ENCODE results near the gene SDK1. TPM values are rescaled to one million over a fixed set of nuclear protein-coding genes. Genes with fewer than 3 reads are reported as not detected.

The SDK1 gene
- total and polyA plus RNA-seq, 4 donors, result 0.12 to 0.47 (median 0.36) TPM

DNA sequence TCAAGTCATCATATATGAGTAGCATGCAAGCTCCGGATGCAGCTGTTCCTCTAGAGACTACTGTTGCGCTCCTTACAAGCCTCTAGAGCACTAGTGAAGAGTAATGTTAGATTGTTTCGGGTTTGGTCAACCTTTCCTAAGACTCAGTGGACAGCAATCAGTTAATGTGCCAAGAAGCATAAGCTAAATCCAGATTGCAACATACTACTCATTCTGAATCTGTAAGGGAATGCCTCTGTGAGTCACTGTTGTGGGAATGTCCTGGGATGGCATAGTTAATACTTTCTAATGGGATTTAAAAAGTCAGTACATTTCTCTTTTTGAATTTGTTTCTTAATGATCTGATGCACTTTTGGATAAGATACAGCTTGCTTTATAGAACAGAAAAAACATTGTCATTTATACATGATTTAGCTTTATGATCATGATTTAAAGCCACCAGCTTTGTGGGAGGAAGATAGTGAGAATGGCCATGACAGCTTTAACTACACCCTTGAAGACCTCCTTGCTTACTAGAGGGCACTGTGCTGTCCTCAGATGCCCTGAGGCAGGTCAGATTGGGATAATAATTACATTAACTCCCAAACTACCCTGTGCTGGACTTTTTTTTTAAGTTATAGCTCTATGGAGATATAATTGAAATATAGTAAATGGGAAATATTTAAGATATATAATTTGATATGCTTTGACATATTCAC is 138.4 kb downstream of the SDK1 start:
- 90% methylated on average over 3 of the region's 3 CpGs for WGBS
- H3K36me3 ChIP-seq (ENCODE audit: control insufficient read depth in 4 of 4, insufficient read depth in 3 of 4, low read depth in 1 of 4, low read length in 3 of 4), result no peaks in the 10 kb centered on the region
- no peaks in the 10 kb centered on the region for H3K4me1 ChIP-seq (ENCODE audit: control insufficient read depth in 4 of 4, insufficient read depth in 4 of 4, low read length in 3 of 4)
- TF ChIP-seq, protein P1, sequence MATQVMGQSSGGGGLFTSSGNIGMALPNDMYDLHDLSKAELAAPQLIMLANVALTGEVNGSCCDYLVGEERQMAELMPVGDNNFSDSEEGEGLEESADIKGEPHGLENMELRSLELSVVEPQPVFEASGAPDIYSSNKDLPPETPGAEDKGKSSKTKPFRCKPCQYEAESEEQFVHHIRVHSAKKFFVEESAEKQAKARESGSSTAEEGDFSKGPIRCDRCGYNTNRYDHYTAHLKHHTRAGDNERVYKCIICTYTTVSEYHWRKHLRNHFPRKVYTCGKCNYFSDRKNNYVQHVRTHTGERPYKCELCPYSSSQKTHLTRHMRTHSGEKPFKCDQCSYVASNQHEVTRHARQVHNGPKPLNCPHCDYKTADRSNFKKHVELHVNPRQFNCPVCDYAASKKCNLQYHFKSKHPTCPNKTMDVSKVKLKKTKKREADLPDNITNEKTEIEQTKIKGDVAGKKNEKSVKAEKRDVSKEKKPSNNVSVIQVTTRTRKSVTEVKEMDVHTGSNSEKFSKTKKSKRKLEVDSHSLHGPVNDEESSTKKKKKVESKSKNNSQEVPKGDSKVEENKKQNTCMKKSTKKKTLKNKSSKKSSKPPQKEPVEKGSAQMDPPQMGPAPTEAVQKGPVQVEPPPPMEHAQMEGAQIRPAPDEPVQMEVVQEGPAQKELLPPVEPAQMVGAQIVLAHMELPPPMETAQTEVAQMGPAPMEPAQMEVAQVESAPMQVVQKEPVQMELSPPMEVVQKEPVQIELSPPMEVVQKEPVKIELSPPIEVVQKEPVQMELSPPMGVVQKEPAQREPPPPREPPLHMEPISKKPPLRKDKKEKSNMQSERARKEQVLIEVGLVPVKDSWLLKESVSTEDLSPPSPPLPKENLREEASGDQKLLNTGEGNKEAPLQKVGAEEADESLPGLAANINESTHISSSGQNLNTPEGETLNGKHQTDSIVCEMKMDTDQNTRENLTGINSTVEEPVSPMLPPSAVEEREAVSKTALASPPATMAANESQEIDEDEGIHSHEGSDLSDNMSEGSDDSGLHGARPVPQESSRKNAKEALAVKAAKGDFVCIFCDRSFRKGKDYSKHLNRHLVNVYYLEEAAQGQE (IDR thresholded peaks at IDR 0.05), result no peak
- no peak for TF ChIP-seq HNF4G (IDR thresholded peaks at IDR 0.05)
- TF ChIP-seq, protein P2, sequence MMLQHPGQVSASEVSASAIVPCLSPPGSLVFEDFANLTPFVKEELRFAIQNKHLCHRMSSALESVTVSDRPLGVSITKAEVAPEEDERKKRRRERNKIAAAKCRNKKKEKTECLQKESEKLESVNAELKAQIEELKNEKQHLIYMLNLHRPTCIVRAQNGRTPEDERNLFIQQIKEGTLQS (IDR thresholded peaks at IDR 0.05), result no peak
- TF ChIP-seq, protein P3, sequence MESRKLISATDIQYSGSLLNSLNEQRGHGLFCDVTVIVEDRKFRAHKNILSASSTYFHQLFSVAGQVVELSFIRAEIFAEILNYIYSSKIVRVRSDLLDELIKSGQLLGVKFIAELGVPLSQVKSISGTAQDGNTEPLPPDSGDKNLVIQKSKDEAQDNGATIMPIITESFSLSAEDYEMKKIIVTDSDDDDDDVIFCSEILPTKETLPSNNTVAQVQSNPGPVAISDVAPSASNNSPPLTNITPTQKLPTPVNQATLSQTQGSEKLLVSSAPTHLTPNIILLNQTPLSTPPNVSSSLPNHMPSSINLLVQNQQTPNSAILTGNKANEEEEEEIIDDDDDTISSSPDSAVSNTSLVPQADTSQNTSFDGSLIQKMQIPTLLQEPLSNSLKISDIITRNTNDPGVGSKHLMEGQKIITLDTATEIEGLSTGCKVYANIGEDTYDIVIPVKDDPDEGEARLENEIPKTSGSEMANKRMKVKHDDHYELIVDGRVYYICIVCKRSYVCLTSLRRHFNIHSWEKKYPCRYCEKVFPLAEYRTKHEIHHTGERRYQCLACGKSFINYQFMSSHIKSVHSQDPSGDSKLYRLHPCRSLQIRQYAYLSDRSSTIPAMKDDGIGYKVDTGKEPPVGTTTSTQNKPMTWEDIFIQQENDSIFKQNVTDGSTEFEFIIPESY (IDR thresholded peaks at IDR 0.05), result no peak
- no peak for TF ChIP-seq NR2F2 (IDR thresholded peaks at IDR 0.05)
- no peak for TF ChIP-seq EGR1 (IDR thresholded peaks at IDR 0.05; ENCODE audit: low read depth in 2 of 2)
- TF ChIP-seq RXRA (IDR thresholded peaks at IDR 0.05), result no peak
- TF ChIP-seq SP1 (IDR thresholded peaks at IDR 0.05), result no peak
- no peak for TF ChIP-seq RAD21 (IDR thresholded peaks at IDR 0.05)
- H3K27me3 ChIP-seq (ENCODE audit: control insufficient read depth in 4 of 4, insufficient read depth in 4 of 4, low read length in 3 of 4), result peaks cover 0 to 5% (median 0%) of the 10 kb centered on the region in 4 donors
- H3K9me3 ChIP-seq (ENCODE audit: control insufficient read depth in 4 of 4, low read length in 3 of 4), result no peaks in the 10 kb centered on the region
- H3K4me3 ChIP-seq (ENCODE audit: low read depth in 1 of 3, low read length in 3 of 3), result no peak overlapping the region
- H3K27ac ChIP-seq (ENCODE audit: low read depth in 1 of 2, low read length in 2 of 2), result no peak overlapping the region
- DNase-seq (ENCODE audit: low spot score), result no peak
- no peak overlapping the region for H3K9ac ChIP-seq (ENCODE audit: low read depth in 1 of 2, low read length in 2 of 2)

DNA sequence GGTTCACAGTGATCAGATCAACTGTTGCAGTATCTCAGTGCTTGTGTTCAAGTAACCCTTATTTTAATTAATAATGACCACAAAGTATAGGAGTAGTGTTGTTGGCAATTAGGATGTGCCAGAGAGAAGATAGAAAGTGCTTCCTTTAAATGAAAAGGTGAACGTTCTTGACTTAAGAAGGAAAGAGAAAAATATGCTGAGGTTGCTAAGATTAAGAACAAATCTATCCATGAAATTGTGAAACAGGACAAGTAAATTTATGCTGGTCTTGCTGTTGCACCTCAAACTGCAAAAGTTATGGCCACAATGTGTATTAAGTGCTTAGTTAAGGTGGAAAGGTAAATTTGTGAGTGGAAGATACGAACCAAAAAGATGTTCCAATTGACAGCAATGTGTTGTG is 139.5 kb downstream of the SDK1 start:
- Histone ChIP-seq H3K4me1 (ENCODE audit: control insufficient read depth in 4 of 4, insufficient read depth in 4 of 4, low read length in 3 of 4) (no peaks in the 10 kb centered on the region), H3K4me3 (ENCODE audit: low read depth in 1 of 3, low read length in 3 of 3) (no peak overlapping the region), H3K27ac (ENCODE audit: low read depth in 1 of 2, low read length in 2 of 2) (no peak overlapping the region), H3K27me3 (ENCODE audit: control insufficient read depth in 4 of 4, insufficient read depth in 4 of 4, low read length in 3 of 4) (peaks cover 0 to 5% (median 0%) of the 10 kb centered on the region in 4 donors), H3K9me3 (ENCODE audit: control insufficient read depth in 4 of 4, low read length in 3 of 4) (no peaks in the 10 kb centered on the region), H3K9ac (ENCODE audit: low read depth in 1 of 2, low read length in 2 of 2) (no peak overlapping the region), H3K36me3 (ENCODE audit: control insufficient read depth in 4 of 4, insufficient read depth in 3 of 4, low read depth in 1 of 4, low read length in 3 of 4) (no peaks in the 10 kb centered on the region)
- WGBS, result 82% methylated on average over 2 of the region's 2 CpGs
- no peak for TF ChIP-seq FOXA2 (IDR thresholded peaks at IDR 0.05)
- no peak for TF ChIP-seq NR2F2 (IDR thresholded peaks at IDR 0.05)
- TF ChIP-seq JUND (IDR thresholded peaks at IDR 0.05), result no peak
- TF ChIP-seq, protein P1 (IDR thresholded peaks at IDR 0.05), result no peak
- no peak for TF ChIP-seq YY1 (IDR thresholded peaks at IDR 0.05)
- TF ChIP-seq, protein P4, sequence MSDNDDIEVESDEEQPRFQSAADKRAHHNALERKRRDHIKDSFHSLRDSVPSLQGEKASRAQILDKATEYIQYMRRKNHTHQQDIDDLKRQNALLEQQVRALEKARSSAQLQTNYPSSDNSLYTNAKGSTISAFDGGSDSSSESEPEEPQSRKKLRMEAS (IDR thresholded peaks at IDR 0.05), result no peak
- no peak for DNase-seq (ENCODE audit: low spot score)

Data from liver (tissue), 9 donors.